ENCODE measurements around the gene KISS1R. TPM values are rescaled to one million over a fixed set of nuclear protein-coding genes. Genes with fewer than 3 reads are reported as not detected.

KISS1R gene
- total RNA-seq, 4 donors from 2014 or later = not detected

- Histone ChIP-seq H3K9me3 (no peaks in the 10 kb centered on the region), H3K36me3 (peaks cover 0 to 48% (median 0%) of the 10 kb centered on the region in 3 donors), H3K4me1 (peaks cover 0 to 6% (median 0%) of the 10 kb centered on the region in 4 donors), H3K4me3 (no peak overlapping the region), H3K27me3 (no peaks in the 10 kb centered on the region), H3K27ac (no peak overlapping the region)
- no peak for DNase-seq (ENCODE audit: low spot score in 2 of 2)
- no peak for TF ChIP-seq CTCF (IDR thresholded peaks at IDR 0.05)
- no peak for TF ChIP-seq POLR2A (IDR thresholded peaks at IDR 0.05)
- TF ChIP-seq EP300 (IDR thresholded peaks at IDR 0.05) = no peak
- 86 to 95% methylated on average over 6 to 7 of the region's 7 CpGs for WGBS, 2 donors
Observed at GRCh38 chr19:902093-902370, 15.1 kb upstream of the KISS1R start.

DNA sequence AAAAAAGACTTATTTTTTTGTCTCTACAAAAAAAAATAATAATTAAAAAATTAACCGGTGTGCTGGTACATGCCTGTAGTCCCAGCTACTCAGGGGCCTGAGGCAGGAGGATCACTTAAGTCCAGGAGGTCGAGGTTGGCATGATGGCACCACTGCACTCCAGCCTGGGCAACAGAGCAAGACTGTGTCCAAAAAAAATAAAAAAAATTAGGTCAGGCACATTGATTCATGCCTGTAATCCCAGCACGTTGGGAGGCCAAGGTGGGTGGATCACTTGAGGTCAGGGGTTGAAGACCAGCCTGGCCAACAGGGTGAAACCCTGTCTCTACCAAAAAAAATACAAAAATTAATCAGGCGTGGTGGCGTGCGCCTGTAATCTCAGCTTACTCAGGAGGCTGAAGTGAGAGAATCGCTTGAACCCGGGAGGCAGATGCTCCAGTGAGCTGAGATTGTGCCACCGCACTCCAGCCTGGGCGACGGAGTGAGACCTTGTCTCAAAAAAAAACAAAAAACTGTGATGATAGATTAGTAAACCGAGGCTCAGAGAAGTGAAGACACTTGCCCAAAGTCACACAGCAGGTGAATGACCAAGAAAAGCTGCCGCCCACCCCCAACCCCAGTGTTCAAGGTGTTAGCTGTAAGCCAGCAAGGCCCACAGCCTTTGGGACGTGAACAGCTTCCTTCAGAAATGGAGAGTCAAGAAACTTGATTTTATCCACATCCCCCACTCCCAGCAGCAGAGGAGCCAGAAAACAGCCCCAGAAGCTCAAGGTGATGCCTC, 14.5 kb upstream of the KISS1R start:
- Histone ChIP-seq H3K9me3 (no peaks in the 10 kb centered on the region), H3K27ac (no peak overlapping the region), H3K4me1 (peaks cover 0 to 6% (median 1%) of the 10 kb centered on the region in 4 donors), H3K27me3 (no peaks in the 10 kb centered on the region), H3K4me3 (no peak overlapping the region), H3K36me3 (peaks cover 0 to 42% (median 0%) of the 10 kb centered on the region in 3 donors)
- no peak for DNase-seq (ENCODE audit: low spot score in 2 of 2)
- 82 to 85% methylated on average over 14 of the region's 14 CpGs for WGBS, 2 donors
- no peak for TF ChIP-seq CTCF (IDR thresholded peaks at IDR 0.05)
- TF ChIP-seq EP300 (IDR thresholded peaks at IDR 0.05) = no peak
- TF ChIP-seq POLR2A (IDR thresholded peaks at IDR 0.05) = no peak

DNA sequence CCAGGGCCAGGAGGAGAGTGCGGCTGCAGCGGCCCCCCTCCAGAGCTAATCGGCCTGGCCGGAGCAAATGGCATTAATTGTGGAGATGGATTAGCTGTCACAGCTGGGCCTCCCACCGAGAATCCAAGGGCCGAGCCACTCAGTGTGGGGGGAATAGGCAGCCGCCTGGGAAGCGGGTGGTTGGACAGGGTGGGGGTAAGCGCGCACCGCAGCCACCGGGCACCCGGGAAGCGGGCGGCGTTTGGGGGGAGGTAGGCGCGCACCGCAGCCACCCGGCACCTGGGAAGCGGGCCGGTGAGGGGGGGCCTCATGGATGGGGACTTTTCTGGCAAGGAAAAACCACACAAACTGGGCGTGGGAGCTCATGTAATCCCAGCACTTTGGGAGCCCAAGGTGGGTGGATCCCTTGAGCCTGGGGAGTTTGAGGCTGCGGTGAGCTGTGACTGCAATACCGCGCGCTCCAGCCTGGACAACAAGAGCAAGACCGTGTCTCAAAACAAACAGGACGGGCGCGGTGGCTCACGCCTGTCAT, 13.8 kb upstream of the KISS1R start:
- Histone ChIP-seq H3K27ac (no peak overlapping the region), H3K4me3 (no peak overlapping the region), H3K4me1 (peaks cover 0 to 8% (median 3%) of the 10 kb centered on the region in 4 donors), H3K9me3 (no peaks in the 10 kb centered on the region), H3K36me3 (peaks cover 0 to 39% (median 0%) of the 10 kb centered on the region in 3 donors), H3K27me3 (no peaks in the 10 kb centered on the region)
- 63 to 71% methylated on average over 28 to 30 of the region's 32 CpGs for WGBS, 2 donors
- no peak for DNase-seq (ENCODE audit: low spot score in 2 of 2)
- TF ChIP-seq CTCF (IDR thresholded peaks at IDR 0.05) (no peak), EP300 (IDR thresholded peaks at IDR 0.05) (no peak), POLR2A (IDR thresholded peaks at IDR 0.05) (no peak)

DNA sequence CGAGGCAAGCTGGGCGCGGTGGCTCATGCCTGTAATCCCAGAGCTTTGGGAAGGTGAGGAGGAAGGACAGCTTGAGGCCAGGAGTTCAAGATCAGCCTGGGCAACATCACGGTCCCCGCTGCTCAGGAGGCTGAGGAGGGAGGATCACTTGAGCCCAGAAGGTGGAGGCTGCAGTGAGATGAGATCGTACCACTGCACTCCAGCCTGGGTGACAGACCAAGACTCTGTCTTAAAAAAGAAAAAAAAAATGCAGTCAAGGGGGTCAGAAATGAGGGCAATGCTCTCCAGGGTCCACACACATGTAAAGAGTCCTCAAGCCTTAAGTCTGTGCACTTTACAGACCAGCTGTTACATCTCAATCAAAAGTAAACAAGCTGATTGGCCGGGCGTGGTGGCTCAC, 12.6 kb upstream of the KISS1R start:
- Histone ChIP-seq H3K36me3 (peaks cover 0 to 27% (median 0%) of the 10 kb centered on the region in 3 donors), H3K27ac (no peak overlapping the region), H3K4me3 (no peak overlapping the region), H3K9me3 (no peaks in the 10 kb centered on the region), H3K4me1 (peaks cover 0 to 17% (median 8%) of the 10 kb centered on the region in 4 donors), H3K27me3 (no peaks in the 10 kb centered on the region)
- no peak for DNase-seq (ENCODE audit: low spot score in 2 of 2)
- 89 to 93% methylated on average over 8 of the region's 8 CpGs for WGBS, 2 donors
- TF ChIP-seq POLR2A (IDR thresholded peaks at IDR 0.05) = no peak
- TF ChIP-seq CTCF (IDR thresholded peaks at IDR 0.05) = no peak
- TF ChIP-seq EP300 (IDR thresholded peaks at IDR 0.05) = no peak

- TF ChIP-seq CTCF (IDR thresholded peaks at IDR 0.05) (no peak), EP300 (IDR thresholded peaks at IDR 0.05) (no peak), POLR2A (IDR thresholded peaks at IDR 0.05) (no peak)
- Histone ChIP-seq H3K27me3 (no peaks in the 10 kb centered on the region), H3K27ac (no peak overlapping the region), H3K4me3 (no peak overlapping the region), H3K36me3 (peaks cover 0 to 13% (median 0%) of the 10 kb centered on the region in 3 donors), H3K9me3 (no peaks in the 10 kb centered on the region), H3K4me1 (peaks cover 0 to 20% (median 10%) of the 10 kb centered on the region in 4 donors)
- WGBS, 2 donors = 91 to 94% methylated on average over 7 of the region's 7 CpGs
- DNase-seq (ENCODE audit: low spot score in 2 of 2) = no peak
Observed at GRCh38 chr19:906480-906879, 10.7 kb upstream of the KISS1R start.
